ENCODE results near the gene PDIA3.

DNA sequence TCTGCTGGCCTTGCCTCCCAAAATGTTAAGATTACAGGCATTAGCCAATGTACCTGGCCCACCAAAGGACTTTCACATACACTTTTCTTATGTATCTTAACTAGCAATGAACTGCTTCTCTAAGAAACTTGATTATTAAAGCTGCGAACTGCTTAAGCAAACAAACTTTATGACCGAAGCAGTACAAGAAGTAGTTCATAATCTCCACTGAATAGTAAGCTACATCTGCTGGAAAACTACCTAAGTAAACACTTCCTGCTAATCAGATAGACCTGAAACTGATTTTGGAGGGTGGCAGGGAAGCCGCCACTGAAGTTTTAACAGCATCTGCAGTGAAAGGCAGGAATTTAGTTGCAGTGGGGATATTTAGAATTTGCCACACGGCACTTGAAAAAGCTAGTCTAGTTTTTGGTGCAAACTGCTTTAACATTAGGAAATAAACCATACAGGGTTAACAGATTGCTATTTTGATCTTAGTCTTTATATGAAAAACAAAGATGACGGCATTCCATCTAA, 62.3 kb downstream of the PDIA3 start:
- TF ChIP-seq, protein P1, sequence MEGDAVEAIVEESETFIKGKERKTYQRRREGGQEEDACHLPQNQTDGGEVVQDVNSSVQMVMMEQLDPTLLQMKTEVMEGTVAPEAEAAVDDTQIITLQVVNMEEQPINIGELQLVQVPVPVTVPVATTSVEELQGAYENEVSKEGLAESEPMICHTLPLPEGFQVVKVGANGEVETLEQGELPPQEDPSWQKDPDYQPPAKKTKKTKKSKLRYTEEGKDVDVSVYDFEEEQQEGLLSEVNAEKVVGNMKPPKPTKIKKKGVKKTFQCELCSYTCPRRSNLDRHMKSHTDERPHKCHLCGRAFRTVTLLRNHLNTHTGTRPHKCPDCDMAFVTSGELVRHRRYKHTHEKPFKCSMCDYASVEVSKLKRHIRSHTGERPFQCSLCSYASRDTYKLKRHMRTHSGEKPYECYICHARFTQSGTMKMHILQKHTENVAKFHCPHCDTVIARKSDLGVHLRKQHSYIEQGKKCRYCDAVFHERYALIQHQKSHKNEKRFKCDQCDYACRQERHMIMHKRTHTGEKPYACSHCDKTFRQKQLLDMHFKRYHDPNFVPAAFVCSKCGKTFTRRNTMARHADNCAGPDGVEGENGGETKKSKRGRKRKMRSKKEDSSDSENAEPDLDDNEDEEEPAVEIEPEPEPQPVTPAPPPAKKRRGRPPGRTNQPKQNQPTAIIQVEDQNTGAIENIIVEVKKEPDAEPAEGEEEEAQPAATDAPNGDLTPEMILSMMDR (IDR thresholded peaks at IDR 0.05): no peak
- no peak for TF ChIP-seq EZH2 (IDR thresholded peaks at IDR 0.05; ENCODE audit: borderline replicate concordance, insufficient read depth, low read depth, low read length, poor library complexity, severe bottlenecking)
